Kidney (tissue), 14 donors: ENCODE results near the gene ADH4. TPM values are rescaled to one million over a fixed set of nuclear protein-coding genes. Genes with fewer than 3 reads are reported as not detected.

Experiments
- DNase-seq, 5 donors: peaks; one replicate each; pipeline ENCODE4 v3.0.0-alpha.2; 2013 to 2020
- FAIRE-seq: peaks from 2 replicates; lab custom pipeline; 2012; peaks lifted over from hg19 to GRCh38; lab: Jason Lieb, UNC
- H3K27ac ChIP-seq, 2 donors: one replicate each; pipeline ENCODE4 v1.7.0; 2013; ENCODE audit warnings: low read depth in 2 of 2, low read length in 2 of 2, inconsistent platforms in 1 of 2
- H3K27me3 ChIP-seq: one replicate; pipeline ENCODE4 v1.7.1; 2013; ENCODE audit warnings: low read length, inconsistent platforms; ENCODE audit not compliant: control insufficient read depth, insufficient read depth
- H3K36me3 ChIP-seq, 3 donors: one replicate each; pipeline versions ENCODE4 v1.7.0 to v1.7.1; 2013; ENCODE audit warnings: low read length in 3 of 3, control low read depth in 1 of 3, inconsistent platforms in 1 of 3; ENCODE audit not compliant: insufficient read depth in 3 of 3, control insufficient read depth in 2 of 3
- H3K4me1 ChIP-seq, 3 donors: one replicate each; pipeline versions ENCODE4 v1.7.0 to v1.7.1; 2013; ENCODE audit warnings: low read length in 3 of 3, inconsistent platforms in 1 of 3, low read depth in 1 of 3; ENCODE audit not compliant: control insufficient read depth in 2 of 3, insufficient read depth in 2 of 3
- H3K4me3 ChIP-seq, 3 donors: one replicate each; pipeline versions ENCODE4 v1.7.0 to v1.8.1; 2013; ENCODE audit warnings: low read length in 3 of 3, control low read depth in 1 of 3, inconsistent platforms in 1 of 3
- H3K9ac ChIP-seq, 3 donors: one replicate each; pipeline versions ENCODE4 v1.7.0 to v1.7.1; 2013; ENCODE audit warnings: low read length in 3 of 3, control low read depth in 1 of 3, inconsistent platforms in 1 of 3
- H3K9me3 ChIP-seq, 3 donors: one replicate each; pipeline versions ENCODE4 v1.7.0 to v1.7.1; 2013; ENCODE audit warnings: low read length in 3 of 3, control low read depth in 1 of 3, inconsistent platforms in 1 of 3; ENCODE audit not compliant: control insufficient read depth in 2 of 3, insufficient read depth in 1 of 3
- CTCF ChIP-seq: IDR thresholded peaks from 3 replicates; pipeline ENCODE4 v1.5.1; 2012; ENCODE audit warnings: mild to moderate bottlenecking, moderate library complexity, borderline replicate concordance; ENCODE audit not compliant: insufficient read depth; ENCODE audit errors: extremely low read depth
- intact Hi-C: fragments of 100-400 bp; cut with DNase I; formaldehyde crosslinking; loops from one replicate; pipeline ENCODE4 v1.11.1; 2022
- polyA plus RNA-seq: library from polyadenylated mRNA; stranded (reverse); fragments of 350-450 nt; fragmentation: Illumina TruSeq; extraction: RNeasy Lipid Tissue Mini Kit (QIAGEN cat#74804); gene quantifications from one replicate; pipeline ENCODE4 v1.2.3, GENCODE V29; 2014; ENCODE audit warnings: low read depth, low replicate concordance; ENCODE audit not compliant: insufficient read depth
- total RNA-seq: library from RNA; stranded (reverse); fragmentation: NEBNext Ultra II Directional; extraction: Animal tissue kit (Norgen Biotek cat#: 25700); gene quantifications from one replicate; pipeline ENCODE4 v1.2.1, GENCODE V29; 2021
- donor health status: control.
- donor health status: control.
- donor health status: control.
- donor health status: control.
- donor health status: control.
- donor health status: DM: yes; HTN: yes; CAD: no.
- donor health status: Normal renal cell carcinoma (clear cell type).

Gene ADH4
- total and polyA plus RNA-seq, 2 donors from 2014 or later, result 0.52 to 5.9 TPM

- FAIRE-seq, result no peak
- Histone ChIP-seq H3K36me3 (no peaks in the 10 kb centered on the region), H3K4me3 (no peak overlapping the region), H3K9me3 (no peaks in the 10 kb centered on the region), H3K4me1 (no peaks in the 10 kb centered on the region), H3K27me3 (no peaks in the 10 kb centered on the region), H3K9ac (no peak overlapping the region), H3K27ac (no peak overlapping the region)
- intact Hi-C loops, result no loop called here
- no peak for TF ChIP-seq CTCF
- no peak for DNase-seq
Observed at GRCh38 chr4:99151452-99151851, 7.4 kb upstream of the ADH4 start.

GRCh38 chr4:99149426-99150019 is 5.4 kb upstream of the ADH4 start:
- no peak for TF ChIP-seq CTCF
- H3K27ac ChIP-seq, result no peak overlapping the region
- H3K4me1 ChIP-seq, result no peaks in the 10 kb centered on the region
- no peaks in the 10 kb centered on the region for H3K27me3 ChIP-seq
- no peaks in the 10 kb centered on the region for H3K36me3 ChIP-seq
- intact Hi-C loops, result no loop called here
- no peaks in the 10 kb centered on the region for H3K9me3 ChIP-seq
- H3K4me3 ChIP-seq, result no peak overlapping the region
- H3K9ac ChIP-seq, result no peak overlapping the region
- DNase-seq (no peak), FAIRE-seq (no peak)

- no peaks in the 10 kb centered on the region for H3K36me3 ChIP-seq
- H3K4me3 ChIP-seq, result no peak overlapping the region
- TF ChIP-seq CTCF, result no peak
- FAIRE-seq (no peak), DNase-seq (no peak)
- H3K27me3 ChIP-seq, result no peaks in the 10 kb centered on the region
- no peaks in the 10 kb centered on the region for H3K9me3 ChIP-seq
- intact Hi-C loops, result no loop called here
- no peak overlapping the region for H3K9ac ChIP-seq
- H3K4me1 ChIP-seq, result no peaks in the 10 kb centered on the region
- no peak overlapping the region for H3K27ac ChIP-seq
Observed at GRCh38 chr4:99148550-99148949, 4.5 kb upstream of the ADH4 start.

GRCh38 chr4:99144587-99144986 is 490 bp upstream of the ADH4 start:
- Histone ChIP-seq H3K27ac (no peak overlapping the region), H3K9ac (no peak overlapping the region), H3K4me1 (no peaks in the 10 kb centered on the region), H3K9me3 (no peaks in the 10 kb centered on the region), H3K4me3 (no peak overlapping the region), H3K27me3 (no peaks in the 10 kb centered on the region), H3K36me3 (no peaks in the 10 kb centered on the region)
- no peak for FAIRE-seq
- DNase-seq, result no peak
- TF ChIP-seq CTCF, result no peak
- intact Hi-C loops, result no loop called here
